GM10248 (cell line): ENCODE data around the gene CPNE5.

Experiments used
- CTCF ChIA-PET: fragments of 300-600 bp; sonication (Branson Sonifier 250); formaldehyde crosslinking; extraction: SDS; loops from one replicate; lab custom pipeline; 2021; ENCODE audit warnings: antibody characterized with exemption; lab: Yijun Ruan, JAX
- POLR2A ChIA-PET: fragments of 350-650 bp; sonication (Branson Sonifier 250); formaldehyde crosslinking; extraction: SDS; loops from one replicate; lab custom pipeline; 2020; ENCODE audit warnings: antibody characterized with exemption; lab: Yijun Ruan, JAX
- DNase-seq: peaks from one replicate; pipeline ENCODE4 v3.0.0; 2012; ENCODE audit errors: extremely low spot score
- CTCF ChIP-seq: IDR thresholded peaks from 2 replicates; pipeline ENCODE4 v1.5.1; 2012; ENCODE audit warnings: mild to moderate bottlenecking, low read depth; ENCODE audit errors: extremely low read depth, missing control alignments, control extremely low read depth

Gene CPNE5

GRCh38 chr6:36702656-36703055, 136.6 kb downstream of the CPNE5 start:
- CTCF ChIA-PET = interaction anchor here (0.9 to 1.9 kb wide), 3 partner anchors 12 to 87 kb away, joined by 3 to 6 read pairs (median 3); no protein-coding TSS in a partner anchor
- no peak for DNase-seq
- POLR2A ChIA-PET = no interaction called here
- no peak for TF ChIP-seq CTCF

GRCh38 chr6:36701401-36701991, 137.7 kb downstream of the CPNE5 start:
- ChIA-PET POLR2A (no interaction called here), CTCF (interaction anchor here (0.7 kb wide), 1 partner anchor 10 kb away, joined by 3 read pairs; no protein-coding TSS in a partner anchor)
- DNase-seq = no peak
- TF ChIP-seq CTCF = no peak

- ChIA-PET CTCF (interaction anchor here (0.7 kb wide), 1 partner anchor 10 kb away, joined by 3 read pairs; no protein-coding TSS in a partner anchor), POLR2A (no interaction called here)
These were observed 138.4 kb downstream of the CPNE5 start for GRCh38 chr6:36700831-36701230.

GRCh38 chr6:36700071-36700812, 139.0 kb downstream of the CPNE5 start:
- no peak for DNase-seq
- TF ChIP-seq CTCF = no peak
- CTCF ChIA-PET = interaction anchor here (2.0 kb wide), 1 partner anchor 10 kb away, joined by 5 read pairs; no protein-coding TSS in a partner anchor
- POLR2A ChIA-PET = no interaction called here

More at GRCh38 chr6:36700831-36701230, 138.4 kb downstream of the CPNE5 start:
- TF ChIP-seq CTCF = no peak
- DNase-seq = no peak

GRCh38 chr6:36699348-36699747, 139.9 kb downstream of the CPNE5 start:
- ChIA-PET POLR2A (no interaction called here), CTCF (interaction anchor here (2.0 kb wide), 1 partner anchor 9 kb away, joined by 5 read pairs; no protein-coding TSS in a partner anchor)
- TF ChIP-seq CTCF = no peak
- no peak for DNase-seq

GRCh38 chr6:36698871-36699271, 140.4 kb downstream of the CPNE5 start:
- no peak for DNase-seq
- no peak for TF ChIP-seq CTCF
- POLR2A ChIA-PET = no interaction called here
- CTCF ChIA-PET = interaction anchor here (1.2 to 2.0 kb wide), 2 partner anchors 9 to 84 kb away, joined by 5 read pairs; no protein-coding TSS in a partner anchor
